Thoracic aorta (tissue), 2 donors: ENCODE data around the gene GMDS. TPM values are rescaled to one million over a fixed set of nuclear protein-coding genes. Genes with fewer than 3 reads are reported as not detected.

Experiments used
- ATAC-seq: fragments of 150-250 bp; one replicate; pipeline ENCODE4 v1.8.0; 2017; ENCODE audit warnings: low read depth; ENCODE audit not compliant: insufficient number of reproducible peaks, low FRiP score
- DNase-seq: peaks from one replicate; pipeline ENCODE4 v3.0.0-alpha.2; 2020; ENCODE audit warnings: low spot score
- H3K27ac ChIP-seq, 2 donors: fragments of 200-600 bp; sonication (generic); 1 replicate in 1 of 2; 2 replicates in 1 of 2; pipeline ENCODE4 v1.5.1; 2016; ENCODE audit warnings: mild to moderate bottlenecking in 2 of 2, moderate library complexity in 2 of 2
- H3K27me3 ChIP-seq: fragments of 200-600 bp; sonication (generic); replicated peaks from 2 replicates; pipeline ENCODE4 v1.6.0; 2016; ENCODE audit warnings: mild to moderate bottlenecking; ENCODE audit not compliant: insufficient read depth
- H3K36me3 ChIP-seq: fragments of 200-600 bp; sonication (generic); one replicate; pipeline ENCODE4 v1.5.1; 2016
- H3K4me1 ChIP-seq, 2 donors: fragments of 200-600 bp; sonication (generic); 1 replicate in 1 of 2; 2 replicates in 1 of 2; pipeline versions ENCODE4 v1.5.1 to v1.6.0; 2016; ENCODE audit warnings: low read depth in 2 of 2, mild to moderate bottlenecking in 1 of 2; ENCODE audit not compliant: control insufficient read depth in 1 of 2
- H3K4me3 ChIP-seq: fragments of 200-600 bp; sonication (generic); 2 replicates; pipeline ENCODE4 v1.5.1; 2016; ENCODE audit warnings: mild to moderate bottlenecking
- H3K9me3 ChIP-seq: fragments of 200-600 bp; sonication (generic); 2 replicates; pipeline ENCODE4 v1.5.1; 2016
- CTCF ChIP-seq: fragments of 200-600 bp; sonication (generic); IDR thresholded peaks from one replicate; pipeline ENCODE4 v1.5.1; 2019; ENCODE audit warnings: antibody characterized with exemption
- total RNA-seq, 2 donors: library from RNA; depleted of rRNA; stranded (reverse); fragments of >200 nt; gene quantifications; one replicate each; pipeline versions ENCODE4 v1.1.0 to v1.2.3, GENCODE V29; 2016

Gene GMDS
- total RNA-seq, 2 donors from 2014 or later = 87.8 to 87.9 TPM

DNA sequence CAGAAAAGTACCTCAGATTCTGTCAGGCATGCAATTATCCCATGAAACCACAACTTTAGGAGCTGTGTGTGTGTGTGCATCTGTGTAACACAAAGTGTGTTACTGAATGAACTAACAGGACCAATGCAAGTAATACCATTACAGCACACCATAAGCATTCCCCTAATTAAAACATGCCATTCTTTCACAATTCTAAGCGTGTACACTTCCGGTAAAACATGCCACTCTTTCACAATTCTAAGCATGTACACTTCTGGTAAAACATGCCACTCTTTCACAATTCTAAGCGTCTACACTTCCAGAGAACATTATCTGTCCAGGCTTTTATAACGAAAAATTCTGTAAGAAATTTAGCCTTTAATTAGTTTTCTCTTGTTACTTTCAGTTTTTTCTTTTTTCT, 238.2 kb downstream of the GMDS start:
- no peak overlapping the region for H3K4me3 ChIP-seq
- H3K4me1 ChIP-seq = no peaks in the 10 kb centered on the region
- H3K27me3 ChIP-seq = no peaks in the 10 kb centered on the region
- H3K9me3 ChIP-seq = no peaks in the 10 kb centered on the region
- no peaks in the 10 kb centered on the region for H3K36me3 ChIP-seq
- ATAC-seq (no peak), DNase-seq (no peak)
- no peak overlapping the region for H3K27ac ChIP-seq
- TF ChIP-seq CTCF = no peak

GRCh38 chr6:2004888-2005287, 240.5 kb downstream of the GMDS start:
- Histone ChIP-seq H3K4me1 (no peaks in the 10 kb centered on the region), H3K4me3 (no peak overlapping the region), H3K27me3 (no peaks in the 10 kb centered on the region), H3K27ac (no peak overlapping the region), H3K9me3 (no peaks in the 10 kb centered on the region), H3K36me3 (no peaks in the 10 kb centered on the region)
- TF ChIP-seq CTCF = no peak
- DNase-seq (no peak), ATAC-seq (no peak)

DNA sequence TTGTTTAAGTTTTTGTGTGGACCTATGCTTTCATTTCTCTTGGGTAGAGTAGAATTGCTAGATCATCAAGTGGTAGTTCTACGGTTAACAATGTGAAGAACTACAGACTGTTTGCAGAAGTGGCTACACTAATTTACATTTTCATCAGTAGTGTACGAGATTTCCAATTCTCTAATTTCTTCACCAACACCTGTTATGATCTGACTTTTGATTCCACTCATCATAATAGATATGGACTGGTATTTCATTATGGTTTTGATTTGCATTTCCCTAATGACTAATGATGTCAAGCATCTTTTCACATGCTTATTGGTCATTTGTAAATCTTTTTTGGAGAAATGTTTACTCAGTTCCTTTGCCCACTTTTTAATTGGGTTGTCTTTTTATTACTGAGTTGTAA, 244.4 kb downstream of the GMDS start:
- no peaks in the 10 kb centered on the region for H3K36me3 ChIP-seq
- no peak overlapping the region for H3K4me3 ChIP-seq
- ATAC-seq (no peak), DNase-seq (no peak)
- no peaks in the 10 kb centered on the region for H3K9me3 ChIP-seq
- no peak overlapping the region for H3K27ac ChIP-seq
- no peak for TF ChIP-seq CTCF
- H3K27me3 ChIP-seq = no peaks in the 10 kb centered on the region
- H3K4me1 ChIP-seq = no peaks in the 10 kb centered on the region

- Histone ChIP-seq H3K9me3 (no peaks in the 10 kb centered on the region), H3K4me3 (no peak overlapping the region), H3K4me1 (no peaks in the 10 kb centered on the region), H3K27ac (no peak overlapping the region), H3K27me3 (no peaks in the 10 kb centered on the region), H3K36me3 (no peaks in the 10 kb centered on the region)
- no peak for TF ChIP-seq CTCF
- DNase-seq (no peak), ATAC-seq (no peak)
These were observed 247.7 kb downstream of the GMDS start for GRCh38 chr6:1997702-1998101.

DNA sequence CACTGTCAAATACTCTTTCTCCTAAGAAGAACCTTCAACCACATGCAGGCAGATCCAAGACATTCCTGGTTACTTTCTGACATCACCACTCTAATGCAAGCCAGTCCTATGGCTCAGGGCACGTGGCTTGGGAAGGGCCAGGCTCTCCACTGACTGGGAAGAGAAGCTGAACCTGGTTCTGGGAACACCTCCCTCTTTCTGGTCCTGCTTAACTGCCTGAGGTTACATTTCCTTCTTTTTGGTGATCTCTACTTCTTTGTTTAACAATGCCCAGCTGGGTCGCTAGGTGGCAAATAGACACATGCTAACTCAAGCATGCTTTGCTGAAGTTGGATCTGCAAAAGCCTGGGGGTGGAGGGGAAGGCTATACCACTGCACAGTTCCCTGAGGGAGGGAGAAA, 249.8 kb downstream of the GMDS start:
- DNase-seq (no peak), ATAC-seq (no peak)
- Histone ChIP-seq H3K27me3 (no peaks in the 10 kb centered on the region), H3K36me3 (no peaks in the 10 kb centered on the region), H3K9me3 (no peaks in the 10 kb centered on the region), H3K4me1 (no peaks in the 10 kb centered on the region), H3K27ac (no peak overlapping the region), H3K4me3 (no peak overlapping the region)
- no peak for TF ChIP-seq CTCF
